Activated naive CD8-positive, alpha-beta T cell treated with anti-CD3 and anti-CD28 coated beads, Interleukin-2, amount 10 ng/mL, durations not matched to agents 7 days and 5 days (primary cell): ENCODE measurements around the gene GPRIN3. TPM values are rescaled to one million over a fixed set of nuclear protein-coding genes. Genes with fewer than 3 reads are reported as not detected.

Experiments
- ATAC-seq: fragments of 150-1000 bp; cut with Tn5 transposase; one replicate; pipeline ENCODE4 v1.10.0; 2021; ENCODE audit warnings: low read depth, moderate library complexity
- POLR2A ChIA-PET: fragments of 350-600 bp; sonication (Branson Sonifier 250); formaldehyde crosslinking; loops from one replicate; lab custom pipeline; 2021; ENCODE audit warnings: antibody characterized with exemption; lab: Charles Lee
- DNase-seq: peaks from one replicate; pipeline ENCODE4 v3.0.0; 2021
- H3K27ac Mint-ChIP-seq: one replicate; pipeline ENCODE4 v1.8.0; 2022; ENCODE audit warnings: mild to moderate bottlenecking, mixed read lengths
- H3K27me3 Mint-ChIP-seq: one replicate; pipeline ENCODE4 v1.8.0; 2022; ENCODE audit warnings: mild to moderate bottlenecking, moderate library complexity, mixed read lengths
- H3K36me3 Mint-ChIP-seq: one replicate; pipeline ENCODE4 v1.8.0; 2021; ENCODE audit warnings: mild to moderate bottlenecking, mixed read lengths
- H3K4me1 Mint-ChIP-seq: one replicate; pipeline ENCODE4 v1.8.0; 2021; ENCODE audit warnings: mixed read lengths
- H3K4me3 Mint-ChIP-seq: one replicate; pipeline ENCODE4 v1.8.0; 2022; ENCODE audit warnings: mild to moderate bottlenecking, moderate library complexity, mixed read lengths
- H3K9me3 Mint-ChIP-seq: one replicate; pipeline ENCODE4 v1.8.0; 2021; ENCODE audit warnings: mixed read lengths
- total RNA-seq, 2 experiments: library from RNA; stranded (reverse); gene quantifications; one replicate each; pipeline ENCODE4 v1.2.3, GENCODE V29; 2021

Gene GPRIN3
- total RNA-seq, 2 experiments from 2014 or later, result 23.9 to 25.5 TPM

DNA sequence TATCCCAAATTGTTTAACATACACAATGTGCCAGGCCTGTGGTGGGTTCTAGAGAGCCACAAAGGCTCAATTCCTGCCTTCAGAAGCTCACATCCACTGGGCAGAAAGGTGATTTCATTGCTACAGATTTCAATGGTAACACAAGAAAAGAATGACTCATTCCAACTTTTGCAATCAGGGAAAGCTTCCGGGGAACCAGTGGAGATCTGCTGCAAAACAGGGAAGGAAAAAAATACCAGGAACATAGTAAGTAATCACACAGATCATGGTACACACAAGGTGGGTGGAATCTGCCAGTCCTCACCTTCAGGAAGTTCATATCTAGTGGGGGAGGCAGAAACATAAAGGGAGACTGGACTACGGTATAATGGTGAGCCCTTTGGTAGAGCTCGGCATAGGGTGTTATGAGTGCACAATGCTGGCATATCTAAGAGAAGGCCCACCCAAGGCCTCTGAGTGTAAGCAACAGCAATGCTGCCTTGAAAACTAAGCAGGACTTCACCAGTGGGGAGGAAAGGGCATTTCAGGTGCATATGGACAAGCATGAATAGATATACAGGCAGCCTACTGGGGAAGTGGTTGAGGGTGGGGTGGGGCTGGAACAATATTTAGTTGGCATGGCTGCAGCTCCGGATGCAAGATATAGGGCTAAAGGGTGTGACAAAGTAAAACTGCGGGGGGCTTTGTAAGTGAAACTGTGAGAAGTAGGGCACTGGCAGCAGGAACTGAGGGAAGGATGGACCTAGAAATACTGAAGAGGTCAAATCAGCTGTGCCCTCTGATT, 24.2 kb downstream of the GPRIN3 start:
- H3K36me3 Mint-ChIP-seq, result peaks cover 26% of the 10 kb centered on the region
- POLR2A ChIA-PET, result interaction anchor here (0.6 to 1.3 kb wide), 4 partner anchors 8 to 17 kb away, joined by 3 to 6 read pairs (median 4); no protein-coding TSS in a partner anchor
- H3K9me3 Mint-ChIP-seq, result peaks cover 4% of the 10 kb centered on the region
- peaks cover 45% of the 10 kb centered on the region for H3K4me1 Mint-ChIP-seq
- H3K4me3 Mint-ChIP-seq, result peak overlapping the region; percentile 47
- no peak for DNase-seq
- H3K27ac Mint-ChIP-seq, result peak overlapping the region; percentile 84
- peak; percentile 53 for ATAC-seq
- H3K27me3 Mint-ChIP-seq, result no peaks in the 10 kb centered on the region

DNA sequence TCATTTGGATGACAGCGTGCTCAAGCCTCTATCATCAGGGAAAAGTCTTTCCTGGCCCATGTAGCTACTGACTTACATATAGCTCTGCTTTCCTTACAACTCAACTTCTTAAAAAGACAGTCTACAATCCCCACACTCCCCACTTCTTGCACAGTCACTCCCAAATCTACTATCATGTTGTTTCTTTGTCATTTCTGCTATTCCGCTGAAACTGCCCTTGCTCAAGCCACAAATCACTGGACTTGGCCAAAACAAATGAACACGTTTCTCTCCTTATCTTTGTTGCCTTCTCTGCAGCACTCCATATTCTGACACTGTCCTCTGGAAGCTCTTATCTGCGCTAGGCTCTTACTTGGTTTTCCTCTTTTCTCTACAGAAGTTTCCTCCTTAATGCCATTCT, 28.2 kb downstream of the GPRIN3 start:
- Mint-ChIP-seq H3K4me1 (peaks cover 17% of the 10 kb centered on the region), H3K9me3 (peaks cover 4% of the 10 kb centered on the region), H3K27ac (no peak overlapping the region), H3K4me3 (no peak overlapping the region), H3K27me3 (no peaks in the 10 kb centered on the region), H3K36me3 (peaks cover 40% of the 10 kb centered on the region)
- ATAC-seq (no peak), DNase-seq (no peak)
- POLR2A ChIA-PET, result interaction anchor here (1.2 kb wide), 1 partner anchor 15 kb away, joined by 3 read pairs; no protein-coding TSS in a partner anchor

DNA sequence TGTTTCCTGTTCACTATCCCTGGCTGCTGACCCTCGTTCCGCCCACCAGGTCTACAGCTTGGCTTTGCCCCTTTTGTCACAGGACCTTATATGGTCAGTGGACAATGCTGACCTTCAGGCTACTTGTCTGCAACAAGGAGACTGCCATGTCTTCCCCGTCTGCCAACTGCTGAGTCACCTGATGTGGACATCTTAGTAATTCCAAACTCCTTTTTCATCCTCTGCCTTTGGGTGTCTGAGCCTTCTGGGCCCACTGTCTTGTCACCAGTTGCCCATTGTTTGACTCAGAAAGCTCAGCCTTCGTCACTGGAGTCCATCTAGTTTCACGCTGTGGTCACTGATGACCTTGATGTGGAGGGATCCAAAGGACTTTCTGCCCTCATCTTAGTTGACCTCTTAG, 30.2 kb downstream of the GPRIN3 start:
- Mint-ChIP-seq H3K9me3 (peaks cover 6% of the 10 kb centered on the region), H3K4me1 (peaks cover 11% of the 10 kb centered on the region), H3K36me3 (peaks cover 40% of the 10 kb centered on the region), H3K4me3 (no peak overlapping the region), H3K27me3 (no peaks in the 10 kb centered on the region), H3K27ac (no peak overlapping the region)
- no peak for ATAC-seq
- DNase-seq, result no peak
- POLR2A ChIA-PET, result no interaction called here

DNA sequence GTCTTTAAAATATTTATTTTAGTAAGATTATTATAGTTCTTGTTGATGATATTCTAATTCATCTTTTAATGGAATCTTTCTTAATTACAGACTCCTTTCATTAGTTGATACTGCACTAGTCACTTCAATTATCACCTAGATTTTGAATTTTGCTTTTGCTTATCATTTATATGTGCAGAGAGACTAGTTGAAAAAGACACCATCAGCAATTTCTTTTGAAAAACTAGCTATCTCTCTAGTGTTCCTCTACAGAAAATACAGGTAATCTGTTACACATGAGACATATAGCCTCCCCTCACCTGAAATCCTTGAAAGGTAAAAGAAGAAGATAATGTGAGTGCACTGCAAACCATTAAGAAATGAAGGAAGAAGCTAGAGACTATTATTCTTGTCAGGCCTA, 31.3 kb downstream of the GPRIN3 start:
- DNase-seq, result no peak
- Mint-ChIP-seq H3K9me3 (peaks cover 4% of the 10 kb centered on the region), H3K4me3 (no peak overlapping the region), H3K4me1 (peaks cover 13% of the 10 kb centered on the region), H3K36me3 (peaks cover 39% of the 10 kb centered on the region), H3K27me3 (no peaks in the 10 kb centered on the region), H3K27ac (no peak overlapping the region)
- POLR2A ChIA-PET, result interaction anchor here (1.5 kb wide), 1 partner anchor 22 kb away, joined by 5 read pairs; no protein-coding TSS in a partner anchor
- no peak for ATAC-seq

DNA sequence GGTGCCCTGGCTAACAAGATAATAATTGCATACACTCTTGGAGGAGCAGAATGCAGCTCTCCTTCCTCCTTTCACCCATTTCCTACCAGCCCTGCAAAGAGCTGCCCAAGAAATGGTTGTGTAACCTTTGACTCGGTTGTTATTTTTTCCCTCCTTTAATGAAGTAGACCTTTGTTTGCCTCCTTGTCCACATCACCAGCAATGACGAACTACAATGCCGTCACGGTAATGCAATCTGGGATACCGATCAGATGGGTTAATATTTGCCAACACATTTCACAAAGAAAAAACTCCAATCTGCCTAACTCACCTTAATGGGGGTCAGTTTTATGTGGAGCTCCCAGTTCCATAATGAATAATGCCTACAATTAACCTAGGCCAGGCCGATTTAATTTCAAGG, 32.0 kb downstream of the GPRIN3 start:
- Mint-ChIP-seq H3K4me3 (no peak overlapping the region), H3K36me3 (peaks cover 41% of the 10 kb centered on the region), H3K4me1 (peaks cover 17% of the 10 kb centered on the region), H3K27ac (no peak overlapping the region), H3K9me3 (peaks cover 4% of the 10 kb centered on the region), H3K27me3 (no peaks in the 10 kb centered on the region)
- no peak for ATAC-seq
- POLR2A ChIA-PET, result interaction anchor here (1.0 to 1.5 kb wide), 2 partner anchors 9 to 23 kb away, joined by 3 to 5 read pairs; no protein-coding TSS in a partner anchor
- no peak for DNase-seq

DNA sequence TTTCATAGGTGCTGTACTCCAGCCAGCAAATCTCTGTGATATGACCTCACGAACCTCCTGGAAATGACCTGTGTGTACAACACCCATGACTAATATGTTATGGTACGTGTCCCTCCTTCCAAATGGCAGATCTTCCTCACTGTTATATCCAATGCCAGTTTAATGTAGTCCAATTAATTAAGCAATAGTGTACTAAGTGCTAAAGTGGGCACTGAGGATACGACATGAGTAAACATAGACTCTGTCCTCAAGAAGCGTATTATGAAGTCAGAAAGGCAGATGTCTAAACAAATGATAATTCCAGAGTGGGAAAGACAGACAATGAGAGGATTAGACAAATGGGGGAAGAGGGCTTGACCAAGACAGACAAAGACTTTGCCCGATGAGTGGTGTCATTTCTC, 33.9 kb downstream of the GPRIN3 start:
- ATAC-seq, result no peak
- no peaks in the 10 kb centered on the region for H3K27me3 Mint-ChIP-seq
- H3K27ac Mint-ChIP-seq, result no peak overlapping the region
- POLR2A ChIA-PET, result no interaction called here
- H3K9me3 Mint-ChIP-seq, result peaks cover 7% of the 10 kb centered on the region
- H3K36me3 Mint-ChIP-seq, result peaks cover 53% of the 10 kb centered on the region
- H3K4me1 Mint-ChIP-seq, result peaks cover 19% of the 10 kb centered on the region
- H3K4me3 Mint-ChIP-seq, result no peak overlapping the region
- DNase-seq, result no peak

DNA sequence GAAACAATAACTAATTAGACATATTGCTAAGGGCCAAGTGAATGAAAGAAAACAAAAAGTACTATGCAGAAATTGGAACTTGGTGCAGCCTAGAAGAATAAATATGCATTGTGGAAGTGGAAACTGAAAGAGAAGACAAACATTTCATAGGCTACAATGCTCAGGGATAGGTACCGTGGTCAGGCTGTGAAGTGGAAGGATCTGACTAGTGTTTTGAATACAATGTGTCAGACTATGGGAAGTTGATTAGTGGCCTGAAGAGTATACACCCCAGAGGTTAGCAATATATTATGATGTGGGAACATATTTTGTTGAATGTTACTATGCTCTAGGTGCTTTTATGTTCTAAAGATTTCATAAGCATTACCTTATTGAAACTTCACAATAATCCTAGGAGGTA, 36.8 kb downstream of the GPRIN3 start:
- Mint-ChIP-seq H3K9me3 (peaks cover 9% of the 10 kb centered on the region), H3K4me3 (no peak overlapping the region), H3K27me3 (no peaks in the 10 kb centered on the region), H3K4me1 (peaks cover 23% of the 10 kb centered on the region), H3K27ac (no peak overlapping the region), H3K36me3 (peaks cover 55% of the 10 kb centered on the region)
- POLR2A ChIA-PET, result no interaction called here
- DNase-seq (no peak), ATAC-seq (peak; percentile 47)

DNA sequence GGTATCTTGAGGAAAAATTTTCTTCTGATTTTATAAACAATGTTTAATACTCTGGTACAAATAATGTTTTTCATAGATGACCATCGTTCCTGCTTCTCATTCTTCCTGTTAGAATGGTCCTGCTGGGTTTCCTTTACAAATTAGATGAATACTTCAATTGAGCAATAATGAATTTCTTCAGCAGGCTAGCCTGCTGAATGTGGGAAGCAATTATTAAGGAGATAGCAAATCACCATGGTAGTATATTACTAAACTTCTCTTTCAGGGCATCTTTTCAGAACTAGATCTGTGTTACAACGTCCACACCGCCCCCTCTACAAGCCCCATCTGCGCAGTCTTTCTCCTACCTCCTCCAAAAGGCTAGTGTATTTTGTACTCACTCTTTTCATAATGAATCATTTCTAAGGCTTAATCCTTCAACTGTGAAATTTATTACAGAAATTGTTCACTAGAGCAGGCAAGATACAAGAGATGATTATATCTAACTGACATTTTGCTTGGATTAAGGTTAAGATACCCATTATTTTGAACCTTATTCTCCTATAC, 38.4 kb downstream of the GPRIN3 start:
- H3K4me3 Mint-ChIP-seq, result no peak overlapping the region
- POLR2A ChIA-PET, result interaction anchor here (1.0 kb wide), 1 partner anchor 57 kb away, joined by 4 read pairs; no protein-coding TSS in a partner anchor
- peaks cover 54% of the 10 kb centered on the region for H3K36me3 Mint-ChIP-seq
- ATAC-seq (no peak), DNase-seq (no peak)
- peaks cover 23% of the 10 kb centered on the region for H3K4me1 Mint-ChIP-seq
- no peak overlapping the region for H3K27ac Mint-ChIP-seq
- peaks cover 10% of the 10 kb centered on the region for H3K9me3 Mint-ChIP-seq
- H3K27me3 Mint-ChIP-seq, result no peaks in the 10 kb centered on the region

DNA sequence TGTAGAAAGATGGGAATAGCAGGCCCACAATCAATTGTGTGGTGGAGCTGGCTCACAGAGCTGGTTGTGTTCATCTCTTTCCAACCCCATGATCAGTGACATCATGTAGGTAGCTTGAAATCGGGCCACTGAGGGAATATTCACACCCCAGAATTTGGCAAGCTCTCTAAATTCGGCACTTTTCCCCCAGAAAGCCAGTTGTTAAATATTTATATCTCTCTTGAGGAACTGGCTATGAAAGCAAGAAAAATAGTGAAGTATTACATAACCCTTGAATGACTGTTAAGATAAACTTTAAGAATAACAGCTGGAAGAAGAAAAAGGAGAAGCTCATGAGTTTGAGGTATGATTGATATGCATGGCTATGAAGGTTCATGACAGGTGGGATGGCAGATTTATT, 38.9 kb downstream of the GPRIN3 start:
- H3K27ac Mint-ChIP-seq, result no peak overlapping the region
- H3K4me1 Mint-ChIP-seq, result peaks cover 29% of the 10 kb centered on the region
- POLR2A ChIA-PET, result interaction anchor here (1.0 kb wide), 1 partner anchor 57 kb away, joined by 4 read pairs; no protein-coding TSS in a partner anchor

DNA sequence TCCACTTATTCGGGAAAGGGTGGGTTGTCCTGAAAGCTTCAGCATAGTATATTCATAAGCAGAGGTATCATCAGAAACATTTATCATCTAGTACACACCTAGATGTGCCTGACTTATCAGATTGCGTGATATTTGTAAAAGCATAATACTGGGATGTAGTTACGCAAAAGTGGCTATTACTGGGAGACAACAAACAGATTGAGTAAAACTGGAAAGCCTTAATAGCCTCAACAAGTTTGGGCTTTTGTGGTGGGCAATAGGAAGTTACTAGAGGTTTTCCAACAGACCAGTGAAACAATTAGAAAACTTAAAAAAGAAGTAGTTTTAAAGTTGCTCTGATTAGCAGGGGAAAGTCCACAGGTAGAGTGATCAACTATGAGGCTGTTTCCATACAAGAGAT, 39.8 kb downstream of the GPRIN3 start:
- DNase-seq, result no peak
- H3K9me3 Mint-ChIP-seq, result peaks cover 14% of the 10 kb centered on the region
- H3K36me3 Mint-ChIP-seq, result peaks cover 57% of the 10 kb centered on the region
- H3K27me3 Mint-ChIP-seq, result no peaks in the 10 kb centered on the region
- no peak overlapping the region for H3K27ac Mint-ChIP-seq
- ATAC-seq, result no peak
- POLR2A ChIA-PET, result no interaction called here
- peaks cover 36% of the 10 kb centered on the region for H3K4me1 Mint-ChIP-seq
- no peak overlapping the region for H3K4me3 Mint-ChIP-seq

More for the DNA sequence above, 38.9 kb downstream of the GPRIN3 start:
- DNase-seq (no peak), ATAC-seq (no peak)
- Mint-ChIP-seq H3K4me3 (no peak overlapping the region), H3K36me3 (peaks cover 54% of the 10 kb centered on the region), H3K27me3 (no peaks in the 10 kb centered on the region), H3K9me3 (peaks cover 12% of the 10 kb centered on the region)

DNA sequence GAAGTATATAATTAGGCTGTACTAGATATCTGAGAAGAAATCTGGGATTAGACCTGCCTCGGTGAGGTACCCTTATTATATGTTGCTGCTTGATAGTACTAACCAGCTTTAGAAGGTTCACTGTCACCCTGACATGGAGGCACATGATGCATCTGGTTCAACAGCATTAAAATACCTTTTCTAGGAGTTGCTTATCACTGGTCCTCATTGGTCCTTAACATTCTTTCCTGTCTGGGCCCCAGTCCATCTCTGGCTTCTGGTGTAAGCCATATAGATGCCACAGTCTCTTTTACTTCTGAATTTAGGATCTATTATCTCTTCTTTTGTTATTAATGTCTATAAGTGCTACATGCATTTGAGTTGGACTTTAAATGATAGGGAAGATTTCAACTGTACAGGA, 40.2 kb downstream of the GPRIN3 start:
- Mint-ChIP-seq H3K27ac (no peak overlapping the region), H3K4me1 (peaks cover 33% of the 10 kb centered on the region), H3K36me3 (peaks cover 54% of the 10 kb centered on the region), H3K27me3 (no peaks in the 10 kb centered on the region), H3K4me3 (no peak overlapping the region), H3K9me3 (peaks cover 10% of the 10 kb centered on the region)
- DNase-seq (no peak), ATAC-seq (no peak)
- POLR2A ChIA-PET, result no interaction called here

DNA sequence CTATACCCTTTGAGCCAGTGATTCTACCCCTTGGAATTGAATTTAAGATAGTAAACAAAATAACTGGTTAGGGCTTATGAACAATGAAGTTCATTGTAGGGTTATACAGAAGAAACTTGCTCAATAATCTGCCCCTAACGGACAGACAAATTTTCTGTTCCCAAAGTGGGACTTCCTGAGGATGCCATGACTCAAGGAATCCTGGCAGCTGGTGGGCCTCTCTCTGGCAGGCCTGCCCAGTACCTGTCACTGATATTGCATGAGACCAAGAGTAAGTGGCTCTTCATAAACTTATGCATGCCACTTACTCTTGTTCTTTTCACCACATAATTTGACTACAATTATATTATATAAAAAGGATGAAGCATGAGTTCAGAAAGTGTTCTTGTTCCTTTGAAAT, 41.5 kb downstream of the GPRIN3 start:
- POLR2A ChIA-PET, result no interaction called here
- H3K9me3 Mint-ChIP-seq, result peaks cover 9% of the 10 kb centered on the region
- no peaks in the 10 kb centered on the region for H3K27me3 Mint-ChIP-seq
- no peak overlapping the region for H3K4me3 Mint-ChIP-seq
- no peak overlapping the region for H3K27ac Mint-ChIP-seq
- no peak for ATAC-seq
- peaks cover 49% of the 10 kb centered on the region for H3K36me3 Mint-ChIP-seq
- no peak for DNase-seq
- H3K4me1 Mint-ChIP-seq, result peaks cover 27% of the 10 kb centered on the region

DNA sequence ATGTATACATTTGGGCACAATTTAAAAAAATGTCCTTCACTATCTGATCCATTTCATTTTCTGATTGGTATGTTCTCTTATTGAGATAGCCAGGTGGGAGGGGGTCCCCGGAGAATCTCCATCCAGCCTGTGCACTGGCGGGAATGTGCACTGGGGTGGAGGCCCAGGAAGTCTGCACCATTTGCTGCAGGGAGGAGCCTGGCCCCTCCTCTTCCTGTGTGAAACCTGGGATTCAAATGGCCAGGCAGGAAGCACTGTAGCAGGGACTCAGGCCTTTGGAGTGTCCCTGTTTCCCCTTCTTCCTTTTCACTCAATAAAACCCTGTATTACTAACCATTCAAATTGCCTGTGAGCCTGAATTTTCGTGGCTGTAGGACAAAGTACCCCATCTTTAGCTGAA, 44.3 kb downstream of the GPRIN3 start:
- H3K4me1 Mint-ChIP-seq, result peaks cover 34% of the 10 kb centered on the region
- H3K27ac Mint-ChIP-seq, result no peak overlapping the region

More for the DNA sequence above, 44.3 kb downstream of the GPRIN3 start:
- no peak for ATAC-seq
- no peaks in the 10 kb centered on the region for H3K27me3 Mint-ChIP-seq
- POLR2A ChIA-PET, result no interaction called here
- no peak for DNase-seq
- no peak overlapping the region for H3K4me3 Mint-ChIP-seq
- peaks cover 34% of the 10 kb centered on the region for H3K36me3 Mint-ChIP-seq
- H3K9me3 Mint-ChIP-seq, result peaks cover 6% of the 10 kb centered on the region
